ENCODE data around the gene LIG1.

LIG1 gene

DNA sequence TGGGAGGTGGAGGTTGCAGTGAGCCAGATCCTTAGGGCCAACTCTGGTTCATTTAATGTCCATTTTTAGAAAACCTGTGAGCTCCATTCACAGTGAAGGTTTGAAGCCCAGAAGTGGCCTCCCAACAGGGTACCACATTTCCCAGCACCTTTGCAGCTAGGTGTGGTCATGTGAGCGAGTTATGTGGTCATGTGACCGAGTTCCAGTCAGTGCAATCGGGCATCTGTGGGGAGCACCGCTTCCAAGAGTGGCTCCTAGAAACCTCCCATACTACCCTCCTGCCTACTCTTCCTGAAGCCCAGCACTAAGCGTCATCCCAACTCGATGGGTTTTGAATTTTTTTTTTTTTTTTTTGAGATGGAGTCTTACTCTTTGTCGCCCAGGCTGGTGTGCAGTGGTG, 58.9 kb downstream of the LIG1 start:
- CTCF ChIA-PET: interaction anchor here (0.7 to 7.0 kb wide), 7 partner anchors 9 to 83 kb away, joined by 3 to 88 read pairs (median 6); no protein-coding TSS in a partner anchor
- TF ChIP-seq CTCF (IDR thresholded peaks at IDR 0.05; ENCODE audit: control extremely low read depth, extremely low read depth, low read depth, missing control alignments): no peak
- DNase-seq (ENCODE audit: extremely low spot score): no peak
- POLR2A ChIA-PET: interaction anchor here (1.0 kb wide), 1 partner anchor 146 kb away, joined by 3 read pairs; no protein-coding TSS in a partner anchor

DNA sequence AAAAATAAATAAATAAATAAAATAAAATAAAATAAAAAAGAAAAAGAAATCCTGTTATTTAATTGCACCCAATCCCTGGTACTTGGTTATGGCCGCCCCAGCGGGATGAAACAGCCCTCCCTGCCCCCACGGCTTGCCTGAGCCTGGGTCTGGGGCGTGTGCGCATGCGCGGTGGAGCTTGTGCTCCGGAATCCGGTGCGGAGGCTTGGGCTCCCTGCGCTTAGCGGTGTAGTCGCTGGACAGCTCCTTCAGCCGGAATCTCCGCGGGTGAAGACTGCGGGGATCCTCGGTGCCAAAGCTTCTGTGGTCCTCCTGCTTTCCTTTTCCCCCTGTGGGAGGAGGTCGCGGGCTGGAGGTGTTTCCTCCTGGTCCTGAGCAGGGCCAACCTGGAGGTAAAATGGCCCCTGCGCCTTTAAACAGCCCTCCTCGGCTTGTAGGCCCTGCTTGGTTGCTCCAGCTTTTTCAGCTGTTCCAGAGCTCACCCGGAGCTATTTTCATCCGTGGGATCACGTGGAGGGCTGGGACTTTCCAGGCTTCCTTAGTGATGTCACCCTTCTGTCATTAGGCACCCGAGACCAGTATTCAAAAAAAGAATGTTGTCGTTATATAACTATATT, 59.7 kb downstream of the LIG1 start, which contains the start of gene PLA2G4C:
TSS of gene PLA2G4C (minus strand) at position 468 of the 617 bp plus-strand sequence. CDS start 4,288 bp downstream, outside the sequence.
- no peak for TF ChIP-seq CTCF (IDR thresholded peaks at IDR 0.05; ENCODE audit: control extremely low read depth, extremely low read depth, low read depth, missing control alignments)
- DNase-seq (ENCODE audit: extremely low spot score): peak; percentile 96
- CTCF ChIA-PET: interaction anchor here (0.7 to 7.0 kb wide), 12 partner anchors 9 to 211 kb away, joined by 3 to 88 read pairs (median 4); no protein-coding TSS in a partner anchor
- POLR2A ChIA-PET: interaction anchor here (1.0 to 1.1 kb wide), 2 partner anchors 12 to 147 kb away, joined by 3 to 6 read pairs; no protein-coding TSS in a partner anchor

DNA sequence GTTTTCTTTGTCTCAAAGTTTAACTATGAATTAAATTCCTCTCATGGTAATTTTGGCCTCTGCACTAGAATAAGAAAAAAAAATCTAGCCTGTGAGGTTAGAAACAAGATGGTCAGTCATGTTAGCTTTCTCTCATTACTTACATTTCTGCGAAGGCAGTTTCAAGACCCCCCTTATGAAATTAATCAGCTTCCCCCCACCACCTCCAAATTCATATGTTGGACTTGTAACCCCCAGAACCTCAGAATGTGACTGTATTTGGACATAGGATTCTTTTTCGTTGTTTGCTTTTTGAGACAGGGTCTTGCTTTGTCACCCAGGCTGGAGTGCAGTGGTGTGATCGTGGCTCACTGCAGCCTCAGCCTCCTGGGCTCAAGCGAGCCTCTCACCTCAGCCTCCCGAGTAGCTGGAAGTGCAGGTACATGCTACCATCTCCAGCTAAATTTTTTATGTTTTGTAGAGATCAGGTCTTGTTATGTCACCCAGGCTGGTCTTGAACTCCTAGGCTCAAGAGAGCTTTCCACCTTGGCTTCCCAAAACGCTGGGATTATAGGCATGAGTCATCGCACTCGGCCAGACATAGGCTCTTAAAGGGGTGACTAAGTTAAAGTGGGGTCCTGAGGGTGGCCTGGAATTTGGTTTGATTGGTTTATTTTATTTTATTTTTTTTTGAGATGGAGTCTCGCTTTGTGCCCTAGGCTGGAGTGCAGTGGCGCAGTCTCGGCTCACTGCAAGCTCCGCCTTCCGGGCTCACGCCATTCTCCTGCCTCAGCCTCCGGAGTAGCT, 61.0 kb downstream of the LIG1 start:
- ChIA-PET CTCF (interaction anchor here (1.1 to 7.0 kb wide), 14 partner anchors 8 to 217 kb away, joined by 3 to 88 read pairs (median 5); no protein-coding TSS in a partner anchor), POLR2A (interaction anchor here (0.6 kb wide), 1 partner anchor 260 kb away, joined by 3 read pairs; no protein-coding TSS in a partner anchor)
- DNase-seq (ENCODE audit: extremely low spot score): no peak

DNA sequence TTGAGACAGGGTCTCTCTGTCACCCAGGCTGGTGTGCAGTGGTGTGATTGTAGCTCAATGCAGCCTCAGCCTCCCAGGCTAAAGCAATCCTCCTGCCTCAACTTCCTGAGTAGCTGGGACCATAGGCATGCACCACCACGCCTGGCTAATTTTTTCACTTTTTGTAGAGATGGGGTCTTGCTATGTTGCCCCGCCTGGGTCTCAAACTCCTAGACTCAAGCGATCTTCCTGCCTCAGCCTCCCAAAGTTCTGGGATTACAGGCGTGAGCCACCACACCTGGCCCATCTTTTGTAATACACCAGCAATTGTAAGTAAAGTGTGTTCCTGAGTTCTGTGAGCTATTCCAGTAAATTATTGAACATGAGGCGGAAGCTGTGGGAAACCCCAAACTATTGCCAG, 66.2 kb downstream of the LIG1 start:
- POLR2A ChIA-PET: interaction anchor here (0.5 kb wide), 1 partner anchor 389 kb away, joined by 4 read pairs; no protein-coding TSS in a partner anchor
- no peak for TF ChIP-seq CTCF (IDR thresholded peaks at IDR 0.05; ENCODE audit: control extremely low read depth, extremely low read depth, low read depth, missing control alignments)
- no peak for DNase-seq (ENCODE audit: extremely low spot score)
- CTCF ChIA-PET: interaction anchor here (0.7 to 1.8 kb wide), 5 partner anchors 13 to 140 kb away, joined by 3 to 7 read pairs (median 4); no protein-coding TSS in a partner anchor

More for the DNA sequence above, 61.0 kb downstream of the LIG1 start:
- TF ChIP-seq CTCF (IDR thresholded peaks at IDR 0.05; ENCODE audit: control extremely low read depth, extremely low read depth, low read depth, missing control alignments): no peak

DNA sequence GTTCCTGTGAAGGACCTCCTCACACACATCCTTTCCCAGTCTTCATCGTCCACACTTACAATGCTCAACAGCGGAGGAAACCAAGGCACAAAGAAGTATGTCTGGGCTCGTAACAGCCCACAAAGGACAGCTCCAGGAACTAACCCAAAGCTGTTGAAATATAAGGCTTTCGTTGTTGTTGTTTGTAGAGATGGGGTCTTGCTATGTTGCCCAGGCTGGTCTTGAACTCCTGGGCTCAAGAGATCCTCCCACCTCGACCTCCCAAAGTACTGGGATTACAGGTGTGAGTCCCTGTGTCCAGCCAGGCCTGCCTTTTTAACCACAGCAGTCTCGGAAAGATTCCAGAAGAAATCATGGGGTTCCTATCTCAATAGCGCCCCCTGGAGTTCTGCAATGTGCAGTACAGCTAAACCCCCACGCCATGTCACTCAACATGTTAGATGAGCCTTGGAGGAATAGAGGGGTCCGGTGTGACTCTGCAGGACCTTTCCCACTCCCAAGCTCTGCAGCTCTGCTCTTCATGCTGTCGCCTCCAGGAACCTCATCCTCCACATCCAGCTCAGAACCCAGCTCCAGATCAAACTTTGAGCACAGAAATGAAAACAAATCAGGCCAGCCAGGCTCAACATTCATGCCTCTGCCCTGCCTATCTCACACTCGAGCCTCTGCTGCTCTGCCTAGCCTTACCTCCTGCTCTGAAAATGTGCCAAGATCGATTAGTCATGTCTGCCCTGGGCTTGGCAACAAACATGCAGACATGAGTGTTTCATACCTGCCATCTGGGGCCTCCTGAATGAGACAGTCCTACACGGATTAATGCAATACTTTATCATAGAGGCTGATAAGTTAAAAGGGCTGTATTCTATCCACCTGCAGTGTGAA, 67.0 kb downstream of the LIG1 start:
- no peak for DNase-seq (ENCODE audit: extremely low spot score)
- ChIA-PET POLR2A (interaction anchor here (0.5 kb wide), 1 partner anchor 390 kb away, joined by 4 read pairs; no protein-coding TSS in a partner anchor), CTCF (interaction anchor here (0.7 to 3.1 kb wide), 11 partner anchors 8 to 139 kb away, joined by 3 to 14 read pairs (median 4); partner anchors contain the start of gene PLA2G4C)
- peak; percentile 56 for TF ChIP-seq CTCF (IDR thresholded peaks at IDR 0.05; ENCODE audit: control extremely low read depth, extremely low read depth, low read depth, missing control alignments)
